Thyroid gland (tissue), 4 donors: Measurements from ENCODE around the gene USP9X. TPM values are rescaled to one million over a fixed set of nuclear protein-coding genes. Genes with fewer than 3 reads are reported as not detected.

Source experiments
- DNase-seq, 2 donors: peaks; one replicate each; pipeline ENCODE4 v3.0.0-alpha.2; 2019
- H3K27ac ChIP-seq, 3 donors: fragments of 200-600 bp; sonication (generic); 1 replicate in 2 of 3; 2 replicates in 1 of 3; pipeline ENCODE4 v1.5.1; 2016 to 2019; ENCODE audit warnings: mild to moderate bottlenecking in 1 of 3, moderate library complexity in 1 of 3
- H3K27me3 ChIP-seq: fragments of 200-600 bp; sonication (generic); one replicate; pipeline ENCODE4 v1.5.1; 2019
- H3K36me3 ChIP-seq, 2 donors: fragments of 200-600 bp; sonication (generic); one replicate each; pipeline ENCODE4 v1.5.1; 2016 to 2019
- H3K4me1 ChIP-seq, 2 donors: fragments of 200-600 bp; sonication (generic); one replicate each; pipeline ENCODE4 v1.5.1; 2017 to 2019
- H3K4me3 ChIP-seq, 3 donors: fragments of 200-600 bp; sonication (generic); replicated peaks in 1 of 3; 1 replicate in 2 of 3; 2 replicates in 1 of 3; pipeline ENCODE4 v1.5.1; 2016; ENCODE audit warnings: mild to moderate bottlenecking in 1 of 3
- H3K9me3 ChIP-seq: fragments of 200-600 bp; sonication (generic); one replicate; pipeline ENCODE4 v1.5.1; 2017
- CTCF ChIP-seq, 6 experiments: fragments of 200-600 bp in 3 of 6; fragments of 450-650 bp in 3 of 6; sonication (generic) in 3 of 6; IDR thresholded peaks; one replicate each; pipeline ENCODE4 v1.5.1; 2016 to 2019; ENCODE audit warnings: antibody characterized with exemption in 6 of 6, mild to moderate bottlenecking in 2 of 6, inconsistent platforms in 1 of 6, moderate library complexity in 1 of 6
- POLR2A ChIP-seq, 2 donors: fragments of 450-650 bp; IDR thresholded peaks; one replicate each; pipeline ENCODE4 v1.6.1; 2017; ENCODE audit warnings: antibody characterized with exemption in 2 of 2, mild to moderate bottlenecking in 2 of 2, moderate library complexity in 1 of 2
- WGBS, 2 donors: methylation state at CpG; one replicate each; pipeline ENCODE4 v1.1.5; 2017; 5-methylcytosine and 5-hydroxymethylcytosine counted together
- intact Hi-C: fragments of 100-400 bp; cut with DNase I; formaldehyde crosslinking; loops from one replicate; pipeline ENCODE4 v1.15.1; 2023
- total RNA-seq, 4 donors: library from RNA; depleted of rRNA; stranded (reverse); fragments of >200 nt; gene quantifications; one replicate each; pipeline ENCODE4 v1.2.3, GENCODE V29; 2016

USP9X gene
- total RNA-seq, 4 donors from 2014 or later = 101 to 138 (median 106) TPM

DNA sequence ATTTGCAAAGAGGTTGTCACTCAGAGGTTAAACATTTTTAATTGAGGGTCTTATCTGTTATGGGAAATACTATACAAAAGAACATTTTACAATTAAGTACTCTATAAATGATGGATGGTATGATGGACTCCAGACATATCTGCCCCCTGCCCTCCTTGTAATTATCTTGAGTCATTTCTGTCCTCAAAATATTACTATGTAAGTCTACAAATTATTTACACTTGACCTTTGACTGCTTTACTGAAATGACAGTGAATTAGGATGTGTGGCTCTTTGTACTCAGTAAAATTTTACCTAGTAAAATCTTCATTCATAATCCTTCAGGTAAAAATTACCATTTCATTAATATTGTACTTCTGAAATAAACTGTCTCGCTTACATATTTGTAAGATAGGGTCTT is 46.5 kb downstream of the USP9X start:
- H3K27me3 ChIP-seq = no peaks in the 10 kb centered on the region
- H3K9me3 ChIP-seq = no peaks in the 10 kb centered on the region
- H3K27ac ChIP-seq = no peak overlapping the region
- peaks cover 0 to 4% of the 10 kb centered on the region in 2 donors for H3K36me3 ChIP-seq
- 92 to 100% methylated on average over 1 of the region's 1 CpG for WGBS, 2 donors
- H3K4me3 ChIP-seq = no peak overlapping the region
- peaks cover 3 to 5% of the 10 kb centered on the region in 2 donors for H3K4me1 ChIP-seq
- DNase-seq = no peak
- intact Hi-C loops = no loop called here
- TF ChIP-seq CTCF (IDR thresholded peaks at IDR 0.05) = no peak
- TF ChIP-seq POLR2A (IDR thresholded peaks at IDR 0.05) = no peak

- WGBS, 2 donors = 95 to 97% methylated on average over 6 of the region's 6 CpGs
- H3K9me3 ChIP-seq = no peaks in the 10 kb centered on the region
- H3K4me1 ChIP-seq = no peaks in the 10 kb centered on the region
- TF ChIP-seq CTCF (IDR thresholded peaks at IDR 0.05) = no peak
- no peak for TF ChIP-seq POLR2A (IDR thresholded peaks at IDR 0.05)
- no peak overlapping the region for H3K4me3 ChIP-seq
- no peaks in the 10 kb centered on the region for H3K27me3 ChIP-seq
- H3K36me3 ChIP-seq = peaks cover 0 to 4% of the 10 kb centered on the region in 2 donors
- no peak for DNase-seq
- intact Hi-C loops = no loop called here
- H3K27ac ChIP-seq = no peak overlapping the region
Observed at GRCh38 chrX:41133551-41133950, 48.3 kb downstream of the USP9X start.

GRCh38 chrX:41137589-41137988 is 52.3 kb downstream of the USP9X start:
- H3K9me3 ChIP-seq = no peaks in the 10 kb centered on the region
- H3K4me1 ChIP-seq = no peaks in the 10 kb centered on the region
- TF ChIP-seq CTCF (IDR thresholded peaks at IDR 0.05) (peak in 3 of 6 experiments; percentile 27 to 32 (median 32)), POLR2A (IDR thresholded peaks at IDR 0.05) (no peak)
- DNase-seq = no peak
- intact Hi-C loops = no loop called here
- H3K27me3 ChIP-seq = no peaks in the 10 kb centered on the region
- no peak overlapping the region for H3K4me3 ChIP-seq
- H3K27ac ChIP-seq = no peak overlapping the region
- peaks cover 0 to 4% of the 10 kb centered on the region in 2 donors for H3K36me3 ChIP-seq

GRCh38 chrX:41142130-41142910 is 57.1 kb downstream of the USP9X start:
- 97 to 98% methylated on average over 5 of the region's 5 CpGs for WGBS, 2 donors
- TF ChIP-seq POLR2A (IDR thresholded peaks at IDR 0.05) (no peak), CTCF (IDR thresholded peaks at IDR 0.05) (no peak)
- H3K4me1 ChIP-seq = no peaks in the 10 kb centered on the region
- no peak overlapping the region for H3K27ac ChIP-seq
- no peak for DNase-seq
- intact Hi-C loops = no loop called here
- H3K27me3 ChIP-seq = no peaks in the 10 kb centered on the region
- no peak overlapping the region for H3K4me3 ChIP-seq
- no peaks in the 10 kb centered on the region for H3K9me3 ChIP-seq
- H3K36me3 ChIP-seq = peaks cover 3 to 4% of the 10 kb centered on the region in 2 donors

GRCh38 chrX:41144873-41145272 is 59.6 kb downstream of the USP9X start:
- WGBS, 2 donors = 49 to 66% methylated on average over 2 of the region's 2 CpGs
- Histone ChIP-seq H3K4me3 (no peak overlapping the region), H3K36me3 (peaks cover 12 to 16% of the 10 kb centered on the region in 2 donors), H3K4me1 (no peaks in the 10 kb centered on the region), H3K27ac (no peak overlapping the region), H3K9me3 (no peaks in the 10 kb centered on the region), H3K27me3 (no peaks in the 10 kb centered on the region)
- DNase-seq = no peak
- no peak for TF ChIP-seq CTCF (IDR thresholded peaks at IDR 0.05)
- TF ChIP-seq POLR2A (IDR thresholded peaks at IDR 0.05) = no peak
- intact Hi-C loops = no loop called here
